Measurements from ENCODE around the gene LSM10. TPM values are rescaled to one million over a fixed set of nuclear protein-coding genes. Genes with fewer than 3 reads are reported as not detected.
A peak's percentile ranks its signal among the peaks of the same experiment; 100 is the strongest.

The LSM10 gene
- total RNA-seq, 2 donors from 2014 or later = 55.3 to 59.9 TPM

- peaks cover 0 to 45% of the 10 kb centered on the region in 2 donors for H3K4me1 ChIP-seq
- H3K4me3 ChIP-seq = no peak overlapping the region
- H3K27ac ChIP-seq = no peak overlapping the region
- peaks cover 53% of the 10 kb centered on the region for H3K36me3 ChIP-seq
- DNase-seq (ENCODE audit: low spot score) = no peak
- TF ChIP-seq CTCF (IDR thresholded peaks at IDR 0.05) = no peak
- no peaks in the 10 kb centered on the region for H3K9me3 ChIP-seq
- no peaks in the 10 kb centered on the region for H3K27me3 ChIP-seq
These were observed 44.5 kb downstream of the LSM10 start for GRCh38 chr1:36352910-36353878.

GRCh38 chr1:36352125-36352909, 45.4 kb downstream of the LSM10 start:
- Histone ChIP-seq H3K27ac (peak overlapping the region in 1 of 2 donors; percentile 76), H3K36me3 (peaks cover 53% of the 10 kb centered on the region), H3K27me3 (no peaks in the 10 kb centered on the region), H3K4me3 (no peak overlapping the region), H3K9me3 (no peaks in the 10 kb centered on the region), H3K4me1 (peaks cover 0 to 45% of the 10 kb centered on the region in 2 donors)
- no peak for TF ChIP-seq CTCF (IDR thresholded peaks at IDR 0.05)
- DNase-seq (ENCODE audit: low spot score) = no peak

- H3K27ac ChIP-seq = peak overlapping the region; percentile 75 to 76
- H3K9me3 ChIP-seq = no peaks in the 10 kb centered on the region
- peak in 1 of 2 donors; percentile 42 for TF ChIP-seq CTCF (IDR thresholded peaks at IDR 0.05)
- H3K27me3 ChIP-seq = no peaks in the 10 kb centered on the region
- peaks cover 0 to 45% of the 10 kb centered on the region in 2 donors for H3K4me1 ChIP-seq
- peaks cover 57% of the 10 kb centered on the region for H3K36me3 ChIP-seq
- H3K4me3 ChIP-seq = no peak overlapping the region
- DNase-seq (ENCODE audit: low spot score) = no peak
These were observed 46.3 kb downstream of the LSM10 start for GRCh38 chr1:36351227-36351977.

- Histone ChIP-seq H3K9me3 (no peaks in the 10 kb centered on the region), H3K27ac (peak overlapping the region; percentile 75 to 76), H3K36me3 (peaks cover 59% of the 10 kb centered on the region), H3K4me3 (no peak overlapping the region), H3K4me1 (peaks cover 0 to 45% of the 10 kb centered on the region in 2 donors), H3K27me3 (no peaks in the 10 kb centered on the region)
- no peak for DNase-seq (ENCODE audit: low spot score)
- TF ChIP-seq CTCF (IDR thresholded peaks at IDR 0.05) = no peak
These were observed 47.0 kb downstream of the LSM10 start for GRCh38 chr1:36350659-36351226.

GRCh38 chr1:36349839-36350238, 47.9 kb downstream of the LSM10 start:
- DNase-seq (ENCODE audit: low spot score) = no peak
- no peak overlapping the region for H3K4me3 ChIP-seq
- H3K36me3 ChIP-seq = peaks cover 58% of the 10 kb centered on the region

More at GRCh38 chr1:36349839-36350238, 47.9 kb downstream of the LSM10 start:
- peak overlapping the region; percentile 75 to 76 for H3K27ac ChIP-seq
- H3K27me3 ChIP-seq = no peaks in the 10 kb centered on the region
- TF ChIP-seq CTCF (IDR thresholded peaks at IDR 0.05) = peak in 1 of 2 donors; percentile 14
- no peaks in the 10 kb centered on the region for H3K9me3 ChIP-seq
- peaks cover 0 to 45% of the 10 kb centered on the region in 2 donors for H3K4me1 ChIP-seq

Measured in right atrium auricular region (tissue), 2 donors.